DMS153 (cell line): ENCODE data around the gene MAGIX.
"Not testable (repeated sequence)": the region's sequence is repeated elsewhere in the genome, so short reads cannot be mapped to it uniquely, and the experiment has no call there.

Source experiments
- DNase-seq: peaks from one replicate; lab custom pipeline; 2025; lab: John Stamatoyannopoulos, UW

MAGIX gene

GRCh38 chrX:49160908-49161307 is 1.6 kb upstream of the MAGIX start:
- DNase-seq = no peak

GRCh38 chrX:49161632-49162031 is 926 bp upstream of the MAGIX start:
- no peak for DNase-seq

- peak; percentile 58 for DNase-seq
Observed at GRCh38 chrX:49163555-49164419, 1.2 kb downstream of the MAGIX start.

- no peak for DNase-seq
Observed at GRCh38 chrX:49164589-49165360, 2.2 kb downstream of the MAGIX start.

GRCh38 chrX:49165901-49166881 is 3.6 kb downstream of the MAGIX start:
- DNase-seq = peak; percentile 93

GRCh38 chrX:49166914-49167739 is 4.6 kb downstream of the MAGIX start:
- no peak for DNase-seq

- no peak for DNase-seq
Observed at GRCh38 chrX:49167740-49168108, 5.2 kb downstream of the MAGIX start.

GRCh38 chrX:49171752-49172279 is 9.3 kb downstream of the MAGIX start, which contains the start of gene PLP2:
TSS of gene PLP2 (plus strand) at chrX:49171898. CDS start at chrX:49172001, 103 bp downstream.
- no peak for DNase-seq

- no peak for DNase-seq
Observed at GRCh38 chrX:49172280-49172780, 9.8 kb downstream of the MAGIX start.

GRCh38 chrX:49173544-49173943 is 11.0 kb downstream of the MAGIX start:
- not testable (repeated sequence) for DNase-seq

GRCh38 chrX:49174723-49175122 is 12.2 kb downstream of the MAGIX start:
- DNase-seq = no peak

GRCh38 chrX:49175435-49176274 is 13.1 kb downstream of the MAGIX start:
- no peak for DNase-seq

- DNase-seq = no peak
Observed at GRCh38 chrX:49176421-49177326, 14.1 kb downstream of the MAGIX start.

GRCh38 chrX:49177338-49177833 is 14.8 kb downstream of the MAGIX start:
- DNase-seq = no peak

- no peak for DNase-seq
Observed at GRCh38 chrX:49177873-49178480, 15.4 kb downstream of the MAGIX start.

- DNase-seq = no peak
Observed at GRCh38 chrX:49178537-49178936, 16.0 kb downstream of the MAGIX start.

GRCh38 chrX:49179358-49179757 is 16.8 kb downstream of the MAGIX start:
- DNase-seq = no peak
